ENCODE results near the gene LHX6.
A peak's percentile ranks its signal among the peaks of the same experiment; 100 is the strongest.

Gene LHX6

DNA sequence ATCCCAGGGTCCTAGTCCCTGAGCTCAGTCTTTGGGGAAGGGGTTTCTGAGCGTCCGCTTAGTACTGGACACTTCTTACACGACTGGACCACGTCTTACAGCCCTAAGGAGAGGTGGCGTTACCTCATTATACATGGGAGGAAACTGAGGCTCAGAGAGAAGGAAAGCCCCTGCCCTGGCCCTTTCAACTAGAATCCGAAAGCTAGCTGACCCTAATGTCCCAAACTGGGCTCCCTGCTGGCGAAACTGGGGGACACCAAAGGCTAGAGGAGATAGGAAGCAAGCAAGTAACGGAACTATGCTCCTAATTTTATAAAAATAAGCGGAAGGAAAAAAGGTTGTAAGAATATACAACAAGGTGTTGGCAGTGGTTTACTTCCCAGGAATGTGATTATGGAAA is 14.2 kb downstream of the LHX6 start:
- no peak for DNase-seq

GRCh38 chr9:122213589-122214413 is 15.0 kb downstream of the LHX6 start:
- peak; percentile 74 for DNase-seq

- no peak for DNase-seq
Measured at GRCh38 chr9:122213102-122213588, 15.6 kb downstream of the LHX6 start.

DNA sequence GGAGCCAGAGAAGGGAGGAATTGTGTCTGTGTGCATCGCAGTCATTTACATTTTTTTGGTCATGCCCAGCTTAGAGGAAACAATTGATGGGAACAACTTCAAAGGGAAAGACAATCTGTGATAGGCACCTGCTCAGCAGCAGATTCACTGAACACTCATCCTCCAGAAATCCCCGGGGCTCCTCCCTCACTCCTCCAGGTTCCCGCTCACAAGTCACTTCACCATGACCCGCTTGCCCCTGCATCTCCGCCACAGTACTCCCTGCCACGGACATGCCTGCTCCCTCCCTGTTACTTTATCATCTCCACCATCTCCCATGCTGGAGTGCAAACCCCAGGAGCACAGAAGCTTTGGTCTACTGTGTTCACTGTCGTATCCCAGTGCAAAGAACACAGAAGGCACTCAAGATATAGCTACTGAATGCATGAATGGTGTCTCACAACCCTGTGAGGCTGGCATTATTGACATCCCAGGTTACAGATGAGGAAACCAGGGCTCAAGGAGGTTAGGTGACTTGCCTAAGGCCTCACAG is 16.2 kb downstream of the LHX6 start:
- DNase-seq = no peak

DNA sequence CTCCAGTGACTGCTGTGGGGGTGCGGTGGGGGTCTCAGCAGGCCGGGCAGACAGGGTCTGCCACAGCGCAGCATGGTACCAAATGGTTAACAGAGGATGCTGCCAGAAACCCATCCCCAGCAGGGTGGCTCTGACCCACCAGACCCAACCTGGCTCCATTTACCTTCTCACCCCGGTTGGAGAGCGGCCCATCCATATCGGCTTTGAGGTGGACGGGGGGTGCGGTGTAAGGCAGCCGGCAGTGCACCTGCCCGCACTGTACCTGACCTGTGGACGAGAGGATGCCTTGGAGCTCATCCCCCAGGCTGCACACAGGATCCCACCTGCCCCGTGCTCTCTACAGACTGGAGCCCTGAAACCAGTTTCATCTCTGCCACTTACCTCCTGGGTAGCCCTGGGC is 19.3 kb downstream of the LHX6 start:
- no peak for DNase-seq

- DNase-seq = no peak
Measured at GRCh38 chr9:122207096-122207495, 21.7 kb downstream of the LHX6 start.

DNA sequence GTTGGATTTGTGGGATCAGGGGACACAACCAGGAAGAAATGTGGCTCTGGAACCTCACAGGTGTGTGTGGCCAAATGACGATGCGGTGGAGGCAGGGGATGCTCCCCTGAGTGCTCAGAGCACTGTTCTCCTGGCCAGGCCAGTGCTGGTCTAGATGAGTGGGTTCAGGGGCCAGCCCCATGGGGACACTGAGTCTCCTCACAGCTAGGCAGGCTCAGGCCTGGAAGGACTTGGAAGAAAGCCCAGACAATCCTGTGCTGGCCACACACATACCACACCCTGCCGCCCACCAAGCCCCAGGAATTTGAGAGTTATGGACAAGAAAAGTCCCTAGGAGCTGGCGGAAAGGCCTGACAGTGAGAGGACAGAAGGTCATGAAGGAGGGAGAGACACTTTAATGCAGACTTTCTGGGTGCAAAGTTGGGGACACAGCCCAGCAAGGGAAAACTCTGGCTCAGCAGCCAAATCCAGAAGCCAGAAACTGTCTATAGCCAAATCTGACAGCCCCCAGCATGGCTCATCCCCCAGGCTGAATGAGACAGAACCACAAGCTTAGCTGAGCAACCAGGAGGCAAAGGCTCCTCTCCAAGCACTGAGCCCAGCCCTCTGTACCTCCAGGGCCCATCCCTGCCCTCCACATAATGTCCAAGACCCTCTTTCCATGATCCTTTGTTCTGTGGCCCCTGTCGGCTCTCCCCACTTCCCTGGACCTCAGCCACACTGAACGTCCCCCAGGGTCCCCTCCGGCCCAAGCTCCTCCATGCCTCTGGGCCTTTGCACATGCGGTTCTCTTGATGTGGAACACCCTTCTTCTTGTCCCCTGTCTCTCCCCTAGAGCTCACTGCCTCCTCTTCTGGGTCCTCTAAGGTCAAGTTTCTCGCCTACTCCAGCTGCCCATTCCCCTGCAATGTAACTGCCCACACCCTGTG is 22.4 kb downstream of the LHX6 start:
- no peak for DNase-seq

DNA sequence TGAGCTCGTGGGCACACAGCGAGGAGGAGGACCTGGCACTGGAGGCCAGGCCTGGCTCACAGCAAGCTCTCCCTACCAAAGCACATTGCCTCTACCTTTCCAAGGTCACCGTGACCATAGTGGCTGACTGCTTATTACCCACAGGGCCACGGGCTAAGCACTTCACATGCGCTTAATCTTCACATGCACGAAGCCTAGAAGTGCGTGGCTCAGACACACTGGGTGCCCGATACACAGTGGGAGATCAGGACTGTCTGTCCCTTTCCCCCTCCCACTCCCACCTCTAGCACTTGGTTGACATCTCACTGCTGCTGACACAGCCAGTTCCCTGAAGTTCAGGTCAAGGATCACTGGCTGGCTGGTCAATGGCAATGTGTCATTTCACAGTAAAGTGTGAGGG is 23.6 kb downstream of the LHX6 start:
- no peak for DNase-seq

- no peak for DNase-seq
Measured at GRCh38 chr9:122204491-122204890, 24.3 kb downstream of the LHX6 start.

DNA sequence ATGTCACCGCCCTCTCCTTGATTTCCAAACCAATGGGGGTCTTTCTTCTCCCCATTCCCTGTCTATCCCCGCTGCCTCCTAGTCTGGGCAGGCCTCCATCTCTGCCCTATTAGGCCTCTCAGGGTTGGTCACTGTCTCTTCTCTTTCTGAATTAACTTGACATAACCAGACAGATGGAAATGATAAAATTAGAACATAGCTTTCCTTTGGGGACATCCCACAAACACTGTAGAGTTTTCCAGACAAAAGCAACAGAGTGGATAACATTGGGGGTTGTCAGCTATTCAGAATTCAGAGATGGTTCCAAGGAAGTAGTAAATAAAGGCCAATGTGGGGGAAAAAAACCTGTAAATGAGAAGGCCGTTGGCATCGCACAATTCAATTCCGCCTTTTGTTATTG is 24.7 kb downstream of the LHX6 start:
- DNase-seq = no peak

- DNase-seq = no peak
Measured at GRCh38 chr9:122202111-122202510, 26.6 kb downstream of the LHX6 start.

- DNase-seq = no peak
Measured at GRCh38 chr9:122201641-122202040, 27.1 kb downstream of the LHX6 start.

GRCh38 chr9:122200960-122201595 is 27.7 kb downstream of the LHX6 start:
- no peak for DNase-seq

GRCh38 chr9:122197882-122198281 is 30.9 kb downstream of the LHX6 start:
- DNase-seq = no peak

DNA sequence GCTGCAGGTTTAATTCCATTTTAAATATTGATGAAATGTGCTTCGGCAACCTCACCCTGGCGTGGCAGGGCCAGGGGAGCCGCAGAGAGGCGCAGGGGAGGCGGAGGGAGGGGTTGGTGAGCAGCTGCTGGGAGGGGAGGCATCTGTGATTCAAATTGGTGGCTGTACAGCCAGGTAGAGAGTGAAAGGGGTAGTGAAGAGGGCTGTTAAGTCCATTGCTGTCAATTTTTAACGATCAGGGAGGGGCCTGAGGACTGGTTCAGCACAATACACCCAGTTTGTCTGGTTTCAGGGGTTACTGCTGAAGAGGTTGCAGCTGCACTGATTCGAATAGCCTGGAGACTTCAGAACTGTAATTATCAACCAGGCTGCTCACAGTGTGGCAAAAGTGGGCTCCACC is 31.3 kb downstream of the LHX6 start:
- peak; percentile 86 for DNase-seq

- no peak for DNase-seq
Measured at GRCh38 chr9:122195875-122196274, 32.9 kb downstream of the LHX6 start.

GRCh38 chr9:122193651-122194050 is 35.1 kb downstream of the LHX6 start:
- DNase-seq = no peak

DNA sequence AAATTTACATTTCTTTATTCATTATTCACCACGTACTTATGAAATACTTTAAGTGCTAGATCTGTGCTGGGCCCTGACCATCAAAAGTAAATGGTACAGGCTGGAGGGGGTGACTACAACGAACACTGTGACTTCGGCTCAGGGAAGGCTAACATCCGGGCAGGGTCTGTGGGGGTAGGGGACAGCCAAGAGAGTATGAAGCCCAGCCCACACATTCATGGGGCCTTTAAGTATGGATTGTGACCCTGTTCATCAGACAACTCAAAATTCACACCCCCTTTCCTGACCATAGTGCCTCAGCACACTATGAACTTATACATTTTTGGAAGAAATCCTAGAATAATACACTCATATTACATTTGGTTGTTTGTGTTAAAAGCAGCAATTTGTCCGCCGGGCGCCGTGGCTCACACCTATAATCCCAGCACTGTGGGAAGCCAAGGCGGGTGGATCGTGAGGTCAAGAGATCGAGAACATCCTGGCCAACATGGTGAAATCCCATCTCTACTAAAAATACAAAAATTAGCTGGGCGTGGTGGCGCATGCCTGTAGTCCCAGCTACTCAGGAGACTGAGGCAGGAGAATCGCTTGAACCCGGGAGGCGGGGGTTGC is 35.7 kb downstream of the LHX6 start:
- no peak for DNase-seq

GRCh38 chr9:122192261-122192875 is 36.4 kb downstream of the LHX6 start:
- no peak for DNase-seq

DNA sequence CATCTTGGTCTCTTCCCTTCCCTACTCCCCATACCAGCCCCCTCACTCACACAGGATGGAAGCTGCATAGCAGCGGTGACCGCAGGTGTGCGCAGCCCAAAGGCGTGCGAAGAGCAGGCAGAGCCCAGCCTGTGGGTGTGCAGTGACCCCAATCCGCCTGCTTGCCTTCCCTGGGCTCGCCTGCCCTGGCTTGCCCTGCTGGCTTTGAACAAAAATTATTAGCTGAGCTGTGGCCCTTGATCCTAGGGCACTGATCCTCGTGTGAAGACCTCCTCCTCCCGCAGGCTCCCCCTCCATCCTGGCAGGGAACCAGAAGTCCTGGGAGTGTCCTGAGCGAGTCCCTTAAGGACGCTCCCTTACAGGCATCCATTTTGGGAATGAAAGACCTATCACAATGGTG is 37.2 kb downstream of the LHX6 start:
- no peak for DNase-seq

DNA sequence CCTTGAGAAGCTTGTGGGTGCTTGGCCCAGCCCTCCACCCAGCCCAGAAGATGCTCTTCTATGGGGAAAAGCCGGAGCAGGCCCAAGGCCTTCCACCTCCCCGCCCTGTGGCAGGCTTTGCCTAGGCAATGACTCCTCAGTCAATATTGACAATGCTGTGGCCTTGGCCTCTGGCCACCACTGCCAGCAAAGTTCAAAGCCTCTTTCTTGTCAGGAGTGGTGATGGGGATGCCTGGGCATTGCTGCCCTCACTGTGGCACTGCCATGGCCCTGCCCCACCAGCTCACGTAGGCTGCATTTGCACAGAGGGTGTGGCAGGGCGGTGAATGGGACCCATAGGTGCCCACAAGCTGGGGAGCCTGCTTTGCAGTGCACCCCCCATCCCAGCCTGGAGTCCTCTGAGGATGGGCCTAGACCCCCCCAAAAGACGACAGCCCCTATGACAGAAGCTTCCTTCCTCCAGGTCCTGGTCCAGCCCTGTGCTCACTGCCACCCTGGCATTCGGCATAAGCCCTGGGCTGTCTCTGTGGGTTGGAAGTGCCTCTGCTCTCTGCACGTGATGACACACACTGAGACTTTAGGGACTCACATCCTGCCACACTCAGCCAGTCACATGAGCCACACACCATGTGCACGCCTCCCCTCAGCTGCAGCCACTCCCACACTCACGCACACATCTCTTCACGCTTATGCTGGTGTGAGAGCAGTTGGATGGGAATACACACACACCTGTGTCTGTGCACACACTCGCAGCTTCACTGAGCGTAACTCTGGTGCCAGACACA is 38.0 kb downstream of the LHX6 start:
- no peak for DNase-seq

Measured in NCI-H1092 treated with DMSO at 0.1 percent for 48 hours (cell line).